ENCODE measurements around the gene PAPSS2. TPM values are rescaled to one million over a fixed set of nuclear protein-coding genes. Genes with fewer than 3 reads are reported as not detected.
"Not testable (repeated sequence)": the region's sequence is repeated elsewhere in the genome, so short reads cannot be mapped to it uniquely, and the experiment has no call there.

PAPSS2 gene
- total RNA-seq, 2 donors from 2014 or later: 20.4 to 22.1 TPM

GRCh38 chr10:87739703-87740102 is 80.0 kb downstream of the PAPSS2 start:
- Histone ChIP-seq H3K27ac (no peak overlapping the region), H3K4me3 (no peak overlapping the region), H3K4me1 (ENCODE audit: control insufficient read depth in 1 of 2, low read depth in 2 of 2) (peaks cover 0 to 4% of the 10 kb centered on the region in 2 donors), H3K36me3 (no peaks in the 10 kb centered on the region), H3K27me3 (replicated peaks; ENCODE audit: insufficient read depth) (no peaks in the 10 kb centered on the region), H3K9me3 (no peaks in the 10 kb centered on the region)
- TF ChIP-seq, protein P1, sequence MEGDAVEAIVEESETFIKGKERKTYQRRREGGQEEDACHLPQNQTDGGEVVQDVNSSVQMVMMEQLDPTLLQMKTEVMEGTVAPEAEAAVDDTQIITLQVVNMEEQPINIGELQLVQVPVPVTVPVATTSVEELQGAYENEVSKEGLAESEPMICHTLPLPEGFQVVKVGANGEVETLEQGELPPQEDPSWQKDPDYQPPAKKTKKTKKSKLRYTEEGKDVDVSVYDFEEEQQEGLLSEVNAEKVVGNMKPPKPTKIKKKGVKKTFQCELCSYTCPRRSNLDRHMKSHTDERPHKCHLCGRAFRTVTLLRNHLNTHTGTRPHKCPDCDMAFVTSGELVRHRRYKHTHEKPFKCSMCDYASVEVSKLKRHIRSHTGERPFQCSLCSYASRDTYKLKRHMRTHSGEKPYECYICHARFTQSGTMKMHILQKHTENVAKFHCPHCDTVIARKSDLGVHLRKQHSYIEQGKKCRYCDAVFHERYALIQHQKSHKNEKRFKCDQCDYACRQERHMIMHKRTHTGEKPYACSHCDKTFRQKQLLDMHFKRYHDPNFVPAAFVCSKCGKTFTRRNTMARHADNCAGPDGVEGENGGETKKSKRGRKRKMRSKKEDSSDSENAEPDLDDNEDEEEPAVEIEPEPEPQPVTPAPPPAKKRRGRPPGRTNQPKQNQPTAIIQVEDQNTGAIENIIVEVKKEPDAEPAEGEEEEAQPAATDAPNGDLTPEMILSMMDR (IDR thresholded peaks at IDR 0.05): no peak
- DNase-seq (ENCODE audit: low spot score) (no peak), ATAC-seq (ENCODE audit: insufficient number of reproducible peaks, low FRiP score, low read depth) (no peak)

DNA sequence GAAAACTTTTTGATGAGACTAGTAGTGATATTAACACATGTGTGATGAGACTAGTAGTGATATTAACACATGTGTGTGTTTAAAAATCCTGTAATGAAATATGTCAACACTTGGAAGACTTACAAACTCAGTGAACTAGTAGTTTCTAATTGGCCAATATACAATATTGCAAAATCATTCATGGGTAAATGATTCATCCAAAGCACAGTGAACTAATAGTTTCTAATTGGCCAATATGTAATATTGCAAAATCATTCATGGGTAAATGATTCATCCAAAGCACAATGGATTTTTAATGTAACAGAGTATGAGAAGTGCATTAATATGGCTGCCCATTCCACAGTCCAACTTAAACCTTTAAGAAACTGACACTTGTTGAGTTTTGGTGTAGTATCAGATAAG is 80.6 kb downstream of the PAPSS2 start:
- H3K4me3 ChIP-seq: no peak overlapping the region
- no peak overlapping the region for H3K27ac ChIP-seq
- ATAC-seq (ENCODE audit: insufficient number of reproducible peaks, low FRiP score, low read depth) (no peak), DNase-seq (ENCODE audit: low spot score) (no peak)
- no peaks in the 10 kb centered on the region for H3K36me3 ChIP-seq
- no peaks in the 10 kb centered on the region for H3K27me3 ChIP-seq (replicated peaks; ENCODE audit: insufficient read depth)
- H3K4me1 ChIP-seq (ENCODE audit: control insufficient read depth in 1 of 2, low read depth in 2 of 2): no peaks in the 10 kb centered on the region
- TF ChIP-seq, protein P1 (IDR thresholded peaks at IDR 0.05): no peak
- H3K9me3 ChIP-seq: no peaks in the 10 kb centered on the region

GRCh38 chr10:87742992-87743610 is 83.4 kb downstream of the PAPSS2 start:
- H3K36me3 ChIP-seq; H3K9me3 ChIP-seq; H3K27me3 ChIP-seq (replicated peaks; ENCODE audit: insufficient read depth); H3K4me1 ChIP-seq (ENCODE audit: control insufficient read depth in 1 of 2, low read depth in 2 of 2); ATAC-seq (ENCODE audit: insufficient number of reproducible peaks, low FRiP score, low read depth); DNase-seq (ENCODE audit: low spot score); H3K27ac ChIP-seq; H3K4me3 ChIP-seq: not testable (repeated sequence)

DNA sequence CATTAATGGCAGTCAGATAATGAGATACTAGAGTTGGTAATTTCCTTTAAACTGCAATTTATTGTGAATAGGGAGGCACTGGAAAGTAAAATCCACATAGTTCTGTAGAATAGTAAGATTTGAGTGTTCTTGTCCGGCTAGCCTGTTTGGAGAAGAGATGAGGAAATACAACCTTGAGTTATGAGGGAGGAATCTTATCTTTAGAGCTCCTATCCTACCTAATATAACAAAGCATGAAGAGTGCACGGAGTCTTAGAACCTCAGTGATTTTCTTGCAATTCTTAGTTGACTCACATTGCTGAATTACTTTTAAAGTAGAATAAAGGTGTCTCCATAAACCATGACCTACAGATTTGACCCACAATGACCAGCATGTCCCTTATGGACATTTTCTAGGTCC is 84.9 kb downstream of the PAPSS2 start:
- H3K9me3 ChIP-seq: no peaks in the 10 kb centered on the region
- TF ChIP-seq, protein P1 (IDR thresholded peaks at IDR 0.05): no peak
- DNase-seq (ENCODE audit: low spot score): no peak
- H3K4me1 ChIP-seq (ENCODE audit: control insufficient read depth in 1 of 2, low read depth in 2 of 2): no peaks in the 10 kb centered on the region
- ATAC-seq (ENCODE audit: insufficient number of reproducible peaks, low FRiP score, low read depth): no peak
- H3K36me3 ChIP-seq: no peaks in the 10 kb centered on the region
- no peak overlapping the region for H3K4me3 ChIP-seq
- no peaks in the 10 kb centered on the region for H3K27me3 ChIP-seq (replicated peaks; ENCODE audit: insufficient read depth)
- no peak overlapping the region for H3K27ac ChIP-seq

DNA sequence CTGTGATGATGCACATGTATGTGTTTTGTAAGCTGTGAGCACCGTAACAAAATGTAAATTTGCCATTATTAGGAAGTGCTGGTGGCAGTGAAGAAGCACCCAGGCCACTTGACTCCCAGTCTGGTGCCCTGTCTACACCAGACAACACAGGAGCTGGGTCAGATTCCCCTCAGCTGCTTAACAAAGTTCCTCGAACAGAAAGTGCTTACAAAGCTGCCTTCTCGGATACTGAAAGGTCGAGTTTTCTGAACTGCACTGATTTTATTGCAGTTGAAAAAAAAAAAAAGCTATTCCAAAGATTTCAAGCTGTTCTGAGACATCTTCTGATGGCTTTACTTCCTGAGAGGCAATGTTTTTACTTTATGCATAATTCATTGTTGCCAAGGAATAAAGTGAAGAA is 87.2 kb downstream of the PAPSS2 start:
- Histone ChIP-seq H3K36me3 (no peaks in the 10 kb centered on the region), H3K4me3 (no peak overlapping the region), H3K4me1 (ENCODE audit: control insufficient read depth in 1 of 2, low read depth in 2 of 2) (no peaks in the 10 kb centered on the region), H3K27me3 (replicated peaks; ENCODE audit: insufficient read depth) (no peaks in the 10 kb centered on the region), H3K27ac (no peak overlapping the region), H3K9me3 (no peaks in the 10 kb centered on the region)
- ATAC-seq (ENCODE audit: insufficient number of reproducible peaks, low FRiP score, low read depth) (no peak), DNase-seq (ENCODE audit: low spot score) (no peak)
- TF ChIP-seq, protein P1 (IDR thresholded peaks at IDR 0.05): no peak

- H3K4me1 ChIP-seq (ENCODE audit: control insufficient read depth in 1 of 2, low read depth in 2 of 2); H3K27me3 ChIP-seq (replicated peaks; ENCODE audit: insufficient read depth); H3K36me3 ChIP-seq; ATAC-seq (ENCODE audit: insufficient number of reproducible peaks, low FRiP score, low read depth); DNase-seq (ENCODE audit: low spot score); H3K9me3 ChIP-seq; H3K27ac ChIP-seq; H3K4me3 ChIP-seq: not testable (repeated sequence)
Observed at GRCh38 chr10:87748244-87748643, 88.6 kb downstream of the PAPSS2 start.

Data from thoracic aorta (tissue), 2 donors.